ENCODE results near the gene JMJD6. TPM values are rescaled to one million over a fixed set of nuclear protein-coding genes. Genes with fewer than 3 reads are reported as not detected.

Gene JMJD6
- total and polyA plus RNA-seq, 9 of the 15 experiments (the other 6 are each of a cell fraction or from before 2014, with no cell fraction given) = 2.5 to 52.3 (median 36.3) TPM

DNA sequence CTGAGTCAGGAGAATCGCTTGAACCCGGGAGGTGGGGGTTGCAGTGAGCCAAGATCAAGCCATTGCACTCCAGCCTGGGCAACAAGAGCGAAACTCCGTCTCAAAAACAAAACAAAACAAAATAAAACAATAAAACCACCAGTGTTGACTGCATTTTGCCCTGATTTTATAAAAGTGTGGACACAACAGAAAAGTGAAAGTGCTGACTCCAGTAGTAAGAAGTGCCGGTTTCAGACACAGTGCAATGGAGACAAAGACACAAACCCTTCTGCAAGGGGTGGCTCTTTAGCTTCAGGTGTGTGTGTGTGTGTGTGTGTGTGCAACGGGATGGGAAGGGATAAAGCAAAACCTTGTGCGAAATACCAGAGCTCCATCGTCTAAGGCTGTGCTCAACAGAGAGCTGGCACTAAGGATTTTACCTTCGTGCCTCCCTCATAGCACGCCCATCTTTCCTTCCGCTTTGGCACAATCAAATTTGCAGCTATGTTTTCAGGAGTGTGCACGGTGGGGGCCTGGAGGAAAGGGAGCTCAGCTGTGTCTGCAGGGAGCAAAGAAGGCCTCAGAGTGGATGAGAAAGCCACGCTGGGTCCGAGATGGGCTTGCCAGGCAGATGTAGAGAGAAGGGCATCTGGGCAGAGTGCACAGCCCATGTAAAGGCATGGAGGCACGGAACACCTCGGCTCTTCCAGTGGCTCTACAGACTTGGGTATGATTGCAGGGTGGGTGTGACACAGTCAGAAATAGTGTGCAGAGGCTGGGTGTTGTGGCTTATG is 31.2 kb downstream of the JMJD6 start:
- ChIA-PET POLR2A (interaction anchor here (0.6 to 2.4 kb wide), 5 partner anchors 12 to 147 kb away, joined by 3 to 10 read pairs (median 3); no protein-coding TSS in a partner anchor), CTCF (ENCODE audit: low intra/inter-chr PET ratio) (no interaction called here)
- Histone ChIP-seq H3K4me2 (ENCODE audit: insufficient read depth, low read length) (no peak overlapping the region), H3K9me3 (replicated peaks; ENCODE audit: control insufficient read depth, insufficient read depth, low read depth, low read length) (no peaks in the 10 kb centered on the region), H4K20me1 (replicated peaks; ENCODE audit: control insufficient read depth, insufficient read depth, low read length) (0 out of 2 replicates have a peak, but pooled peaks cover 3% of the 10 kb centered on the region), H3K27me3 (ENCODE audit: control insufficient read depth in 2 of 2, insufficient read depth in 2 of 2, low read length in 2 of 2) (no peaks in the 10 kb centered on the region), H3K36me3 (ENCODE audit: control insufficient read depth, insufficient read depth, low read length) (no peaks in the 10 kb centered on the region), H3K27ac (ENCODE audit: extremely low read depth, low read depth, low read length) (no peak overlapping the region), H3K79me2 (ENCODE audit: control insufficient read depth, insufficient read depth, low read length) (no peaks in the 10 kb centered on the region), H3K9ac (ENCODE audit: insufficient read depth in 1 of 2, low read depth in 2 of 2, low read length in 2 of 2) (no peak overlapping the region), H2AFZ (ENCODE audit: low read depth, low read length) (no peak overlapping the region), H3K4me3 (no peak overlapping the region), H3K9me1 (ENCODE audit: control insufficient read depth, insufficient read depth, low read length) (no peaks in the 10 kb centered on the region), H3K4me1 (replicated peaks in 1 of 2; ENCODE audit: control insufficient read depth in 2 of 2, insufficient read depth in 2 of 2, low read length in 2 of 2) (peaks cover 15 to 22% of the 10 kb centered on the region in 2 experiments)
- intact Hi-C loops (cut with micrococcal nuclease) = no loop called here
- WGBS (ENCODE audit: insufficient coverage, low coverage, missing lambda C conversion rate) = 55% methylated on average over 16 of the region's 16 CpGs
- BruUV-seq (replicated peaks) = no TSS peak
- TF ChIP-seq NCOA2 (IDR thresholded peaks at IDR 0.05; ENCODE audit: partially characterized antibody in 2 of 2) = no peak
- TF ChIP-seq, protein P1, sequence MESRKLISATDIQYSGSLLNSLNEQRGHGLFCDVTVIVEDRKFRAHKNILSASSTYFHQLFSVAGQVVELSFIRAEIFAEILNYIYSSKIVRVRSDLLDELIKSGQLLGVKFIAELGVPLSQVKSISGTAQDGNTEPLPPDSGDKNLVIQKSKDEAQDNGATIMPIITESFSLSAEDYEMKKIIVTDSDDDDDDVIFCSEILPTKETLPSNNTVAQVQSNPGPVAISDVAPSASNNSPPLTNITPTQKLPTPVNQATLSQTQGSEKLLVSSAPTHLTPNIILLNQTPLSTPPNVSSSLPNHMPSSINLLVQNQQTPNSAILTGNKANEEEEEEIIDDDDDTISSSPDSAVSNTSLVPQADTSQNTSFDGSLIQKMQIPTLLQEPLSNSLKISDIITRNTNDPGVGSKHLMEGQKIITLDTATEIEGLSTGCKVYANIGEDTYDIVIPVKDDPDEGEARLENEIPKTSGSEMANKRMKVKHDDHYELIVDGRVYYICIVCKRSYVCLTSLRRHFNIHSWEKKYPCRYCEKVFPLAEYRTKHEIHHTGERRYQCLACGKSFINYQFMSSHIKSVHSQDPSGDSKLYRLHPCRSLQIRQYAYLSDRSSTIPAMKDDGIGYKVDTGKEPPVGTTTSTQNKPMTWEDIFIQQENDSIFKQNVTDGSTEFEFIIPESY (CRISPR knock-in tag; IDR thresholded peaks at IDR 0.05) = no peak
- TF ChIP-seq HDAC1 (IDR thresholded peaks at IDR 0.05) = 0 out of 4 replicates have a peak, but pooled peaks of 1 of the 2 experiments have one; percentile 53
- TF ChIP-seq ZNF316 (IDR thresholded peaks at IDR 0.05) = peak; percentile 62
- peak; percentile 54; the same call in 1 of the 2 replicates for TF ChIP-seq C11orf30 (IDR thresholded peaks at IDR 0.05; ENCODE audit: low read depth)
- TF ChIP-seq MAFK (IDR thresholded peaks at IDR 0.05; ENCODE audit: low read length) = peak; percentile 14; the same call in 1 of the 2 replicates
- TF ChIP-seq MAFG (tag; conservative IDR thresholded peaks at IDR 0.05) = 0 out of 2 replicates have a peak, but pooled peaks have one; percentile 38
- in situ Hi-C loops (cut with MboI) = no loop called here
- no peak for DNase-seq (ENCODE audit: extremely low read depth in 1 of 4, low spot score in 3 of 4)
- no peak for ATAC-seq
- no peak for FAIRE-seq
